HG03439 (cell line): ENCODE results near the gene NEFH.
"Not testable (repeated sequence)": the region's sequence is repeated elsewhere in the genome, so short reads cannot be mapped to it uniquely, and the experiment has no call there.

ENCODE experiments used
- ATAC-seq: cut with Tn5 transposase; IDR thresholded peaks from one replicate; pipeline ENCODE4 v1.9.1; 2021; ENCODE audit warnings: mild to moderate bottlenecking, moderate library complexity; ENCODE audit not compliant: unreplicated experiment

NEFH gene

GRCh38 chr22:29489127-29489780, 9.2 kb downstream of the NEFH start:
- not testable (repeated sequence) for ATAC-seq

DNA sequence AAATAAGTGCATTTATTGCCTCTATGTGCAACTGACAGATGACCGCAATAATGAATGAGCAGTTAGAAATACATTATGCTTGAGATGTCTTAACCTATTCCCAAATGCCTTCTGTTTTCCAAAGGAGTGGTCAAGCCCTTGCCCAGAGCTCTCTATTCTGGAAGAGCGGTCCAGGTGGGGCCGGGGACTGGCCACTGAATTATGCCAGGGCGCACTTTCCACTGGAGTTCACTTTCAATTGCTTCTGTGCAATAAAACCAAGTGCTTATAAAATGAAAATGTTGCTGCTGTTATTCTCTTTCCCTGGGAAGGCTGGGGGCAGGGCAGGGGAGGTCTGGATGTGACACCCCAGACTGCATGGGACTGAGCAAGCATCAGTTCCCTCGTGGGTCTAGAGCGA, 11.0 kb downstream of the NEFH start:
- ATAC-seq, result no peak

DNA sequence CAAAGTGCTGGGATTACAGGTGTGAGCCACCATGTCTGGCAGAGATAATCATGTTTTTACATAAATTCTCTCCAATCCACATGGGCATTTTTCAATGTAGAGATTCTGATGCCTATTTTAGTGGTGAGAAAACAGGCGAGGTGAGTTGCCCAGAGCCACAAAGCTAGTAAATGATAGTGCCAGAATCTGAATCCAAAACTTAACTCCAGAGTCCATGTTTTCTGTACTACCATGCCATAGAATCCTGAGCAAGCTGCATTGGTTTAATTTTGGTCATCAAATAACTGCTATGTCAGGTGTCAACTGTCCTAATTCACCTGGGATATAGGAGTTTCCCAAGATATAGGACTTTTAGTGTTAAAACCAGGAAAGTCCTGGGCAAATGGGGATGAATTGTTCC, 13.6 kb downstream of the NEFH start:
- ATAC-seq, result no peak

DNA sequence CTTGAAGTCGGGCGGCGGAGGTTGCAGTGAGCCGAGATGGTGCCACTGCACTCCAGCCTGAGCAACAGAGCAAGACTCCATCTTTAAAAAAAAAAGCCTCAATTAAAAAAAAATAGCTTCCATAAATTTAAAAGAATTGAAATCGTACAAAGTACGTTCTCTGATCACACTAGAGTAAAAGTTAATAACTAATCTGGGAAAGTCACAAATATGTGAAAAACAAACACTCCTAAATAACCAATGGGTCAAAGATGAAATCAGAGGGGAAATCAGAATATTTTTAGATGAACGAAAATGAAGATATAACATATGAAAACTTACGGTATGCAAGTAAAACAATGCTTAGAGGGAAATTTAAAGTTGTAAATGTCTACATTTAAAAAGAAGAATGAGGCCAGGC, 19.8 kb downstream of the NEFH start:
- ATAC-seq, result no peak

DNA sequence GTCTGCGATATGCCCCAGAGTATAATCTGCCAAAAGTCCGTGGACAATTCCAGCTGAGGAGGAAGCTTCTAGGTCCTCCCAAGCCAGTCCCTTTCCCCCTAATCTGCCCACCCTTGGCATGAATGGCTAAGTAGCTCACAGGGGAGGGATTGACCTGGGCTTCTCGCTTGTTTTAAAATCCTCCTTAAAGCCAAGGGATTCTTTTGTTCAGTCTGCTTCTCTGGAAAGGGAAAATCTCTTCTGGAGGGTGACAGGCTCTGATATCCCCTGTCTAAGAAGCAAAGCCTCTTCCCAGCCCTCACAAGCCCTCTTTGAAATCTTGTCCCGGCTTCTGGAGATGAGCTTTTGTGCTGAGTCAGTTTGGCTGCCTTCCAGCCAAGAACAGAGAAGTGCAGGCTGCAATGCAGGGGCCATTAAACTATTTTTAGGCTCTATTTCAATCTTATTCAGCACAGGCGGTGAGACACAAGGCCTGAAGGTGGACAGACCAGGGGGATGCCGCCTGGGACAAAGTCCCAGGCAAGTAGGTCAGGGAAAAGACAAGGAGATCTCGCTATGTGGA, 23.9 kb downstream of the NEFH start:
- ATAC-seq, result no peak

DNA sequence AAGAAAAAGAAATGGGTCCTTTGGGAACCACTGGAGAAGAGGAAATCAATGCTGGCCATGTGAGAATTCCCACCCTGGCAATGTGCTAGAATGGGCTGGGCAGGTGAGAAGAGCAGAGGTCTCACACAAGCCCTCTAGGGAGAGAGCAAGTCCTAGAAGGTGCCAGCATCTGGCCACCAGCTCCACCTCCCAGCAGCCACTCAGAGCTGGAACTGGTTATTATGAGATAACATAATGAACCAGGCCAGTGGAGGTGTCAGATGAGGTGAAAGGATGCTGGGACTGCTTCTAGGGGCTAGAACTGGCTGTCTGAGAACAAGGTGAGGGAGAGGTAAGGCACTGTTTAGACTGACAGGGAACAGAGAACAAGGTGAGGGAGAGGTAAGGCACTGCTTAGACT, 29.3 kb downstream of the NEFH start:
- no peak for ATAC-seq

DNA sequence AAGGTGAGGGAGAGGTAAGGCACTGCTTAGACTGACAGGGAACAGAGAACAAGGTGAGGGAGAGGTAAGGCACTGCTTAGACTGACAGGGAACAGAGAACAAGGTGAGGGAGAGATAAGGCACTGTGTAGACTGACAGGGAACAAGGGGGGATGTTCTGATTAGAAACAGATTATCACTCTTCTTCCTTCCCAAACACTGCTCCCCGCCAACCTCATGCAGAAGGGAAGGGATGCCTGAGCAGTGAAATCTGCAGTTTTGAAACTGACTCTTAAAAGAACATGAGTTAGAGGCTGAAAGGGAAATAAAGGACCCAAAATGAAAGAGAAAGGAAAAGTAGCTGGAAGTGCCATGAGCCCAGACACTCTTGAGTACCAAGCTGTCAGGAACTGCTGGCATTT, 29.8 kb downstream of the NEFH start:
- no peak for ATAC-seq

DNA sequence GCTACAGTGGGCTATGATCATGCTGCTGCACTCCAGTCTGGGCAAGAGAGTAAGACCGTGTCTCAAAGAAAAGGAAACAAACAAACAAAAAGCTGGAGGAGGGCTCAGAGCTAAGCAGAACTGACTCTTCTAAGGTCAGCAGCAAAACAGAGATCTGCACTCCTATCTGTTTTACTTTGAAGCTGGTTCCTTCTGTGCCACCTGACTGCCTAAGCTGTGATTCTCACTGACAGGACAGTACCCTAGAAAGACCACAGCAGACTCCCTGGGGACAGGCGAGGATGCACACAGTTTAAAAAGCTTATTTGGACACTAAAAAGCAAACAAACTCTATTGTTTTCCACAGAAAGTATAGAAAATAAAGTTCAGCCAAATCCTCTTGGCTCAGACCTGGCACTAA, 30.5 kb downstream of the NEFH start:
- ATAC-seq, result no peak

- no peak for ATAC-seq
Observed at GRCh38 chr22:29511126-29511862, 31.3 kb downstream of the NEFH start.

DNA sequence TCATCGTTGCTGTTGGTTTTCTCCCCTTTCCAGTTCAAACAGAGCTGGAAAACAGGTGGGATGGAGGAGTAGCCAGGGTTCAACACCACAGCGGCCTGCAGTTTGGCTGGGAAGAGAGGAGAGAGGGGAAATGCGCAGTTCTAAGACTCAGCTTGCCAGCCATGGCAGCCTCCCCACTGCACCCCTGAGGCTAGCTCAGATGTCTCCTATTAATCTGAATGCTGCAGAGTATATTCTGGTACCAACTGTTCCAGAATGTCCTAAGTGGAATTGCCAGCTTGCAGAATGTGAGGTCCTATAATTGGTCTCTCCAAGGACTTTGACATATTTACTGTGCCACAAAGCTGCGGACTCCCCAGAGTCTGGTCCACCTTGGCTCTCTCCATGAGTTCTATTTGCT, 32.0 kb downstream of the NEFH start:
- no peak for ATAC-seq

DNA sequence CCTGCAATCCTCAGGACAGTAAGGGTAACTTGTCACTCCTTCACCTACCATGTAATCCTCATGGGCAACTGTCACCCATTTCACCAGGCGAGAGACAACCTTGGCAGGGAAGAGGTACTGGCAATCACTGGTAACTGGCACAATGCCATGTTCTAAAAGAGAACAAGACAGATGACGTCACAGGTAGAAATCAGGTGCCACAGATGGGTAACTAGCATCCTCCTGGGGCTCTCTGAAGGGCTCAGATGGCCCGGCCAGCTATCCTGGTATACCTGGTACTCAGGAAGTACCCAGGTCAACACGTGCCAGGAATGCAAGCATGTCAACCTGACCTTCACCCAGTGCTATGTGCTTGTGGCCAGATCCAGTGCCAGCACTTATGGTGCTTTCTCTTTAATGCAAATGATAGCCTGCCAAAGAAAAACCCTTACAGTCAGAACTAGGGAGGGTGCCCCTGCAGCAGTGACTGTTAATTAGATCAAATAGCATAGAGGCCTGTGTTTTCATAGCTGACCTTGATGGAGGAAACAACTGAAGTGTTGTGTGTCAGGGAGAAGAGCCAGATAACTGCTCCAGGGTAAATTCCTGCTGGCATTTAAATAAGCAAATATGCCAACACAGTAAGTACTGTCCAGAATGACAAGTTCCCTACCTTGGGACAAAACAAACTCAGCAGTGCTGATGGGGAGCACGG, 37.3 kb downstream of the NEFH start:
- ATAC-seq, result no peak

DNA sequence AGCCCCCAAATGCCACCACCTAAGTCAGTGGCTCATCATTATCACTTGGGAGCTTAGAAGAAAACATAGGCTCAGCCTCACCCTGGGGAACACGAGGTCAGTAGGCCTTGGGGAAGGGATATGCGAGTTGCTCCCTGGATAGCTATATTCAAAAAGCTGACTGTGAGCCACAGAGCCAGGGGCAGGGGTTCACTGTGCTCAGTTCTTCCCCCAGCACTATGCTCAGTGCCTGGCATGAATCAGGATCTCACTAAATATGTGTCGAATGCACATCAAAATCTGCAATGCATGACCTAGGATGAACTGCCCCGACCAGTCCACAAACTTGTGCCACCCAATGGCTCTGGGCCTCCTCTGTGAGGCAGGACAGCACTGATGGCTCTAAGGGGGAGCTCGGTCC, 38.4 kb downstream of the NEFH start:
- no peak for ATAC-seq

DNA sequence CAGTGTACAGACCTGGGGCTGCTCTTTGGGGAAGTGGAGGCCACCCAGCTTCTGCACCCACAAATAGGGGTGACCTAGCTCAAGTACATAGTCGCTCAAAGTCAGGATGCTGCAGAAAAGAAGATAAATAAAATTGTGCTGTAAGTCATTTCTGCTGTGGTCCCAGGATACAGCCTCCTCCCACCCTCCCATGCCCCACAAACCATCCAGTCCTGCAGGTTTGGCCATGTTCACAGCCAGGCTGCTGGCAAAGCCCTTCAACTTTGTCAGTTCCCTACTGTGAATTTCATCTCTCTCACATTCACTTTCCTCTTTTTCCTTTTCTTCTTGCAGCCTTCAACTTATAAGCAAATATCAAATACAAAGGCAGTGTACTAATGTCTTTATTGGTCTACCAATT, 40.0 kb downstream of the NEFH start:
- ATAC-seq, result no peak

DNA sequence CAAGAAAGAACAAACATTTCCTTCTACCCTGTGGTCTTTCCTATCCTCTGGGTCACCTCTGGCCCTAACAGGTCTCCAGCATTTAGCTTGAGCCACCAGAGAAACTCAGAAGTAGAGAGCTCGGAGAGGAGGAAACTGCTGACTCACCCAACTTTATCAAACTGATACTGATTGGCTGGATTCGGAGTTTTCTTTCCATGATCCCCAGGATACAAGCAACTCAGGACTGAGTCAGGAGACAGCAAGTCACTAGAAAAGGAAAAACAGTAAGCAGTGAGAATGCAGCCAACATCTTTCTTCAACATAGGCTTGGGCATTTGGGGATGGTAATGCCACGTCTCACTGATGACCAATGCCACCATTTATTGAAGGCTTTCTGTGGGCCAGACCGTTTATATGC, 40.8 kb downstream of the NEFH start:
- no peak for ATAC-seq

DNA sequence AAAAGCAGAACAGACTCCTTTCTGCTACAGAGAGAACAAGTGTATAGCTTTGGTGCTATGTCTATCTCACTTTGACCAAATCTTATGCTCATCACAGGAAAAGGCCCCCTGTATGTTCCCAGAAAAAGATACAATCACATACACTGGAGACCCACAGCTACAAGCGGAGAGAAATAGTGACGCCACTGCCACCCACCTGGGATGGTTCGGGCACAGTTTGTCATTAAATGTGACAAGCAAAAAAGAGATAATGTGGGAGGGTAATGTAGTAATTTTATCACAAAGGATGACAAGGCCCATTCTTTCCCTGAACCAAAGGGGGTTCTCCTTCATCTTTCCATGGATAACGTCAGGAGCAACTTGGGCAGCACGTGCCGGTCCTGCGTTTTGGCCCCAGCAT, 41.5 kb downstream of the NEFH start:
- ATAC-seq, result no peak

DNA sequence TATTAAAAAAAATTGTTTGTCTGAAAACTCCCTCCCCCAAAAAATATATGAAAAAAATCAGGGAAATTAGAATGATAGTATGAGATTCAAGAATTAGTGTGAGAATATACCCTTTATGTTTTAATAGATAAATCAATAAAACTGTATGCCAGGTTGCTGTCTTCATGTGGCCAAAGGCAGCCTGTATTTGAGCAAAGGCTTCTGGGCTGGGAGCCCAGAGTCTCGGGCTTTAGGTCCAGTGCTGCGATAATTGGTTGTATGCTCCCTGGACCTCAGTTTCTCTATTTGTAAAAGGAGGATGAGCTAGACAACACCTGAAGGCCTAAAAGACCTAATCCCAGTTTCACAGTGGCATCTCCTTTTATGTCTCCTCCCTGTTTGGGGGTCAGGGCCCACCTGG, 43.7 kb downstream of the NEFH start:
- no peak for ATAC-seq

DNA sequence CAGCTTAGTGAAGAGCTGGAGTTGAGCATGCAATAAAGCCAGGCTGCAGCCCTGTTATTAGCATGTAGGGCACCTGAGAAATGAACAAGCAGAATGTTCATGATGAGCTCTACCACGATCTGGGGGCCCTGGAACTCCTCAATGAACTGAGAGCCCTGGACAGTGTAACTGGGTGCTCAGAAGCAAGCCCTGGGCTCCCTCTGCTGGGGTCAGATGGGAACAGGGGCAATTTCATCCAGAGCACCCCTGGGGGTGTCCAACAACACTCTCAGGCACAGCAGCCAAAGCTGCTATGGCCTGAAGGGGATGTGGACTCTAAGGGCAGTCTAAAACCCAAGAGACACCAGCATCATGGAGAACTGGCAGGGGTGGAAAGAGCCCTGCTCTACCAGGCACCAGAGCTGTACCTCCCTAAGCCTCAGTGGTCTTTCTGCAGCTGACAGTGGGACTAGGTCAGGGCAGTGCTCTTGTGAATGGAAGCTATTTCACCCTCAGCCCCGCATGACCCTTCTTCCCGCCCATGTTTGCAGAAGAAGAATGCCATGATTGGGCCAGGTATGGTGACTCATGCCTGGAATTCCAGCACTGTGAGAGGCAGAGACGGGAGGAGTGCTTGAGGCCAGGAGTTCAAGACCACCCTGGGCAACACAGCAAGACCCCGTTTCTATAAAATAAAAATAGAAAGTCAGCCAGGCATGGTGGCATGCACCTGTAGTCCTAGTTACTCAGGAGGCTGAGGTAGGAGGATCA, 44.6 kb downstream of the NEFH start:
- no peak for ATAC-seq

DNA sequence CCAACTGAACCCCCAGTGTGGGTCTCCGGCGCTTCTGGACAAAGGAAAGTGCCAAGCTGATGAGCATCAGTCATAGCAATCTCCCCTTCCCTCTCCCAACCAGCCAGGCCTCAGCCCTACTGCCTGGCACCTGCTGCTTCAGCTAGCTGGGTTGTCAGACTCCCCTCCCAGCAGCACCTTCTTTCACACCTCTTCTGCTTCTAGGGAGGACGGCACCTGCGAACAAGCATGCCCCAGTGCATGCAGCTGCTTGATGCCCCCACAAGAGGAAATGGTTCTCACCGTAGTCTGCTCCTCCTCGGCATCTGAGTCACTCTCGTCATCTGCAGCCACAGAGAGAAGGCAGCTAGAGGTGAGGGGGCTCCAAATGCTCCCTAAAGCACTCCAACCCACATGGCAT, 48.1 kb downstream of the NEFH start:
- no peak for ATAC-seq

DNA sequence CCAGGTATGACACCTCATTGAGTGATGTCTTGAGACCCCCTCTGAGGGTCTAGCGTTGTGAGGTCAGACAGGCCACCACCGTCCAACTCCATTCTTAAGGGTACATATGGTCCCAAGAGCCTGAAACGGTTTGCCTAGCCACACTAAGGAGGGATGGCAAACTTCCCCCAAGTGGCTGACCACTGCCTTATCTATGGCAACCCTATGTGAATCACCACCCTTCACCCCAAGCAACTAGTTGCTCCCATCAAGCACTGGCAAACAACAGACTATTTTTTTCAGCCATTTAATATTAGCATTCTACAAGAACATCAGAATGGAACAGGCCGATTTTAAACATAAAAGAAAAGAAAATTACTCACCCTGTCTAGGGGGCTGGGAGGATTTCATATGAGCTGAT, 50.7 kb downstream of the NEFH start:
- ATAC-seq, result no peak

- ATAC-seq, result no peak
Observed at GRCh38 chr22:29531419-29531818, 51.4 kb downstream of the NEFH start.

DNA sequence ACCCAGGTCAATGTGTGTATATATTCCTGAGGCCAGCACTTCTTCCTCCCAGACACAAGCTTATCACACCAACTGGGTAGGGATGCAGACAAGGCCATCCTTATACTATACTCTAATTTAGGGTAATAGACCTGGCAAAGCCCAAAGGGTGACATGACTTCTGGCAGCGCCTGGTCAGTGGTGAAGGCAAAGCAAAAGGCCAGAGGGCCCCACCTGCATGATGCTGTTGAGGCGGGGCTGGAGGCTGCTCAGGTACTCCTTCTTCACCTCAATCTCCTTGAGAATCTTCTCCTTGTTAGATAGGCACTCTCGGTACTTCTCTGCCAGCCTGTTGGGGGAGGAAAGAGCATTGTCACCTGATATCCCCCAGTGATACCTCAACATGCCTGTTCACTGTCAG, 56.4 kb downstream of the NEFH start:
- ATAC-seq, result no peak
